HG03571 (cell line): ENCODE measurements around the gene UBA3.

Experiments
- ATAC-seq: cut with Tn5 transposase; IDR thresholded peaks from one replicate; pipeline ENCODE4 v1.9.1; 2021; ENCODE audit not compliant: unreplicated experiment

The UBA3 gene

GRCh38 chr3:69079269-69080159 lies 651 bp downstream of the UBA3 start:
- no peak for ATAC-seq

GRCh38 chr3:69072928-69073327 lies 7.2 kb downstream of the UBA3 start:
- no peak for ATAC-seq

GRCh38 chr3:69066121-69066520 lies 14.0 kb downstream of the UBA3 start:
- no peak for ATAC-seq

- ATAC-seq: no peak
Observed at GRCh38 chr3:69065318-69065964, 14.7 kb downstream of the UBA3 start.

DNA sequence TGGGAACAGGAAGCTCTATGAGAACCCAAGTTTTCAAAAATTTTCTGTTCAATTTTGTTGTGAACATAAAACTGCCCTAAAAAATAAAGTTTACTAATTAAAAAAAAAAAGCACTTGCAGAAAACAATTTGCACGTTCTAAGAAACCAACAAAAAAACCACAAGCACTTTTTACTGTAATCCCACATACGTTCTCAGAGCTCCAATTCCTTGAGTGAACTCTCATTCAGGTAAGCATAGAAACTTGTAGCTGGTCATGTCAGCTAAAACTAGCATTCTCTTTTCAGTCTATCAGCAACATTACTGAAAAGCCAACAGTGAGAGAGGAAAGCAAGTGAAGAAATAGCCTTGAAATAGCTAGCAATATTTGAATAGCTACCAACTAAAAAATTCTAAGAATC lies 16.5 kb downstream of the UBA3 start:
- ATAC-seq: no peak

DNA sequence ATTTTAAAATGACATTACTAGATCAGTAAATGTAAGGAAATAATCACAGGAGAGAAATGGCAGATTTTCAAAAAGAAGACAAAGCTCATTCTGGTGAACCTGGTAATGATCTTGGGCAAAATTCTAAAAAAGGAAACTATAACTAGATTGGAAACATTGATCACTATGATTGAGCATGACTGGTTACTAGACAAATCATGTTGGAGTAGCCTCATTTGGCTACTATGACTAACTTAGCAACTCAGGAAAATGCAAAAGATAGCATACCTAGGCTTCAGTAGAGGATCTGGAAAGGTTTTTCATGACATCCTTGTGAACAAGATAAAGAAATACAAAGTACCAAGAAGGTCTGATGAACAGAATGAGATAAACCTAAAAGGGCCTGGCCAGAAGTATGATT lies 20.5 kb downstream of the UBA3 start:
- ATAC-seq: no peak

DNA sequence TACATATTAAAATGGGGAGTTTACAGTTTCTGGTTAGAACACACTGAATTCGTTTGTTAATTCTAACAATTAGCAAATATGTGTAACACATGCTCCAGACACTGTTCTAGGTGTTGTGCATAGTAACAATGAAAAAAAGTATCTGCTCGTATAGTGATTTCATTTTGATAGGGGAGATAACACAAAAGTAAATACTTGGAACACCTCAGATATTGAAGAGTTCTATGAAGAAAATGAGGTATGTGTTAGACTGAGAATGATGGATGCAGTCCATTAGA lies 21.3 kb downstream of the UBA3 start:
- no peak for ATAC-seq

DNA sequence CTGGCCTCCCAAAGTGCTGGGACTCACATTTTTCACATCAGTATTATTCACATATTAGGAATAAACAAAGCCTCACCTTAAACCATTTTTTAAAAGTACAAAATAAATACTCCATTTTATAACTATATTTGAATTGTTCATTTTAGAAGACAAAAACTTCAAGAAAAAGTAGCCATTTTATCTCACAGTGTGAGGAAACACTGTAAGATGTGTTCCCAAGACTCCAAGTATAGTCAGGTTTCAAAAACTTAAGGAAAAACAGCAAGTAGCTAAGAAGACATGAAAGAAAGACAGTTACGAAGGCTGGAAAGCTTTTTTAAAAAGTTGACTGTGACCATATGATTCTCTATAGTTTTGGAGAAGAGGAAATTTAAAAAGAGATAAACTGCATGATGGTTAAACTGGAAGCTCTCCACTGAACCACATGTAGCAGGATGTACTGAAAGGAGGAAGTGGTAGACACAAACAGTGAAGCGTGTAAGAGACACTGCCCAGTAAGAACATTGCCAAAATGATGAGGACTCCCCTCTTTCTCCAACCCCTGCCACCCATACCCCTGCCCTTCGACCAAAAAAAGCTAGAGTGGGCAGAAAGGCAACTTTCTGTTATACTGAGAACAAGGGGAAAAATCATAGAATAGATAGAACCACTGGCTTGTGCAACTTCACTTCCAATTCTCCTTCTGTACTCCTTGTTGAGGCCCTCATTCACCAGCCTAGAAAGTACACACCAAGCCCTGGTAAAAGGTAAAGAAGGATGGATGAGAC lies 21.8 kb downstream of the UBA3 start:
- peak; percentile 99 for ATAC-seq

DNA sequence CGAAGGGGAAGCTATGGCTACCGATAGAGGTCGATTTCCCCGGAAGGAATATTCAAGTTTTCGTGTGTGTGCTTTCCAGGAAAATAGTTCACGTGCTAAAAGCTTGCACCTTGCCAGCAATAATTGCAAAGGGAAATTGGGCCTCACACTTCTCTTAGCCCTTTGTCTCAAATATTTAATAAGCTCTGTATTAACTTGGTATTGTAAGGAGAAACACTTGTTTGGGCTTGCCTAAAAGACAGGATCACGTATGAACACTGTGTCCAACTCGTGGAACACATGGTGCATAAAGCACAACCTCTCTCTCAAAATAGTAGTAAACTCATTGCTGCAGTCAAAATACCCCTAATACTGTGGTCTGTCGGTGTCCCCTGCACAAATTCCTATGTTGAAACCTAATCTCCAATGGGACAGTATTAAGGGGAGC lies 27.7 kb downstream of the UBA3 start:
- ATAC-seq: peak; percentile 1

- ATAC-seq: peak; percentile 96
Observed at GRCh38 chr3:69051756-69052471, 28.3 kb downstream of the UBA3 start, which contains the start of gene TMF1. TSS of gene TMF1 (minus strand) at chr3:69052333. CDS start at chr3:69052086, 247 bp downstream.

DNA sequence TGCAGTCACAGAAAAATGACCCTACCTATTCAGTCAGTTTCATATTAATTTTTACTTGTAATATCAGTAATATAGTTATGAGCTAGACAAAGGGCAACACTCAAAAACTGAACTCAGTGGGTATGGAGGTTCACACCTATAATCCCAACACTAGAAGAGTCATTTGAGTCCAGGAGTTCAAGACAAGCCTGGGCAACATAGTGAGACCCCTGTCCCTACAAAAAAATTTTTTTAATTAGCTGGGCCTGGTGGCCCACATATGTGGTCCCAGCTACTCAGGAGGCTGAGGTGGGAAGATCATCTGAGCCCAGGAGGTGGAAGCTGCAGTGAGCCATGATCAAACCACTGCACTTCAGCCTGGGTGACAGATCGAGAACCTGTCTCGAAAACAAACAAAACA lies 31.2 kb downstream of the UBA3 start:
- ATAC-seq: no peak

DNA sequence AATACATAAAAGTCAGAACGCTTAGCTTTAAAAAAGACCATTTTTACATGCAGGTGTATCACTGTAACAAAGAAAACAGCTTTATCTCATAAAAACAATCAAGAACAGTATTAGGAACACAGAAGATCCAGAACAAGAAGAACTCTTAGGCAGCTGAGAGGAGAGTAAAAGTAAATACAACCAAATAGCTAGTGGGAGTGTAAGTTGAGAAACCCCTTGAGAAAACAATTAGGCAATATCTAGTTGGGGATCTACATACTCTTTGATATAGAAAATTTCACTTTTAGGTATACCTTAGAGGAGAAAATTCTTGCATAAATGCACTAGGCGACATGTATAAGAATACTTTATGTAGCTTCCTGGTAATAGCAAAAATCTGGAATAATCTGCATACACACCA lies 35.6 kb downstream of the UBA3 start:
- ATAC-seq: no peak

DNA sequence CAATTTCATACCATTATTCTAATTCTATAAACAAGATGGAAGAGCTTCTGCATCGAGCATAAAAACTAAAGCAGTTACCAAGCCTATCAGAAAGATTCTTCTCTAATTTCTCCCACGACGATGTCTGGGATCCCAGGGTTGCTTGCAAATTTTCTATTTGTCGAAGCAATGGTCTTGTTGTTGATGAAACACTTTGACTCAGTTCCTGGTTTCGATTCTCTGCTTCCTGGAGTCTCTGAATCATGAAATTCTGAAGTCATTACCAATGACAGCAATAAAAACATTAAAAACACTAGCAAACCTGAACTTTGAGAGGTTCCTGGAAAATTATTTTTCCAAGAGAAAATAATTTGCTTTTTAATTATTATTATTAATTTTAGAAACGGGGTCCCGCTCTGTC lies 46.7 kb downstream of the UBA3 start:
- no peak for ATAC-seq

DNA sequence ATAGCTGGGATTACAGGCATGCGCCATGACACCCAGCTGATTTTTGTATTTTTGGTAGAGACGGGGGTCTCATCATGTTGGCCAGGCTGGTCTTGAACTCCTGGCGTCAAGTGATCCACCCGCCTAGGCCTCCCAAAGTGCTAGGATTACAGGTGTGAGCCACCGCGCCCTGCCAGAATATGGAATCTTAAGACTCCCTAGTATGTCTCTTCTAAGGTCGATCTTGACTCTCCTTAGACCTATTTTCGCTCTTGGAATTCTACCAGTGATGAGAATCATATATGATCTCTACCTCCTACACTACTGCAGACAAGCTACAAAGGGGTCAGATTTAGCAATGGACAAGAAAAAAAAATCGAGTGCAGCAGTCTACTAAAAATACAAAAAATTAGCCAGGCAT lies 47.4 kb downstream of the UBA3 start:
- ATAC-seq: no peak

DNA sequence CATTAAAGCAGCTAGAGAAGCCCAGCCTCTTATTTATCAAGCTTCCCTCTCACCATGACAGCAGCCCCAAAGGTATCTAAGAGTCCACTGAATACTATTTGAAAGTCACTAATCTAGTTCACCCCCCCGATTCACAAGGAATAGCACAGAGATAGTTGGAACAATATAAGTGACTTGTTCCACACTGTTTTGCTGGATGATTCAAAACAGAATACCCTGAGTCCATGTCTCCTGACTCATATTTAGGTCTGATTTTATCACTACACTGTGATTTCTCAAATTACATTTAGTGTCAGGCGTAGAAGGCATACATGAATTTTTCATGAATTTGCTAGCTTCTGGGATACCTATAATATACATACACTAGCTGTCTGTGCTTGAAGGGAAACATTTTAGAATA lies 48.0 kb downstream of the UBA3 start:
- no peak for ATAC-seq

- no peak for ATAC-seq
Observed at GRCh38 chr3:69031635-69032034, 48.5 kb downstream of the UBA3 start.

DNA sequence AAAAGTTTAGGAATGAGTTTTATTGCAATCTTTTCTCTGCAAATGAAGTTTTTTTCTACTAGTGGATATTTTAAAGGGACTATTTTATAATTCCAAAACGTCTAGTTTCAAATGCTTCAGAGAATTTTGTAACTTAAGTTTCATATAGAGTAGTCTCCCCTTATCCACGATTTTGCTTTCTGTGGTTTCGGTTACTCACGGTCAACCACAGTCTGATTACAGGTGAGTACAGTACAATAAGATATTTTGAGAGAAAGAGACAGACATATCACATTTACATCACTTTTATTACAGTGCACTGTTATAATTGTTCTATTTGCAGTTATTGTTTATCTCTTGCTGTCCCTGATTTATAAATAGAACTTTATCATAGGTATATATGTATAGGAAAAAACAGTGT lies 59.3 kb downstream of the UBA3 start:
- ATAC-seq: no peak

- no peak for ATAC-seq
Observed at GRCh38 chr3:69020424-69020823, 59.7 kb downstream of the UBA3 start.

- no peak for ATAC-seq
Observed at GRCh38 chr3:69016901-69017300, 63.3 kb downstream of the UBA3 start.

- no peak for ATAC-seq
Observed at GRCh38 chr3:69016102-69016501, 64.1 kb downstream of the UBA3 start.

GRCh38 chr3:69014022-69014580 lies 66.1 kb downstream of the UBA3 start:
- ATAC-seq: no peak
